WTC11 (cell line): ENCODE measurements around the gene GJB1. TPM values are rescaled to one million over a fixed set of nuclear protein-coding genes. Genes with fewer than 3 reads are reported as not detected.
A peak's percentile ranks its signal among the peaks of the same experiment; 100 is the strongest.

Experiments
- ATAC-seq: fragments of 200-7000 bp; cut with Tn5 transposase; 2 replicates; pipeline ENCODE4 v1.10.0; 2021; ENCODE audit warnings: mild to moderate bottlenecking, moderate library complexity
- CTCF ChIA-PET: fragments of 300-600 bp; sonication (Branson Sonifier 250); formaldehyde crosslinking; loops from one replicate; lab custom pipeline; 2021; ENCODE audit warnings: antibody characterized with exemption; lab: Charles Lee
- POLR2A ChIA-PET: fragments of 350-600 bp; sonication (Branson Sonifier 250); formaldehyde crosslinking; loops from one replicate; lab custom pipeline; 2021; ENCODE audit warnings: antibody characterized with exemption; lab: Charles Lee
- DNase-seq: peaks from one replicate; pipeline ENCODE4 v3.0.0; 2021; ENCODE audit warnings: low spot score
- H3K27ac Mint-ChIP-seq: 2 replicates; pipeline ENCODE4 v1.8.0; 2021; ENCODE audit warnings: mixed read lengths
- H3K27me3 Mint-ChIP-seq: 2 replicates; pipeline ENCODE4 v1.8.0; 2021; ENCODE audit warnings: low read depth, mild to moderate bottlenecking, moderate library complexity, mixed read lengths
- H3K36me3 Mint-ChIP-seq: 2 replicates; pipeline ENCODE4 v1.8.0; 2021; ENCODE audit warnings: mixed read lengths
- H3K4me1 Mint-ChIP-seq: 2 replicates; pipeline ENCODE4 v1.8.0; 2022; ENCODE audit warnings: mixed read lengths
- H3K4me3 Mint-ChIP-seq: 2 replicates; pipeline ENCODE4 v1.8.0; 2021; ENCODE audit warnings: mild to moderate bottlenecking, moderate library complexity, mixed read lengths
- H3K9me3 Mint-ChIP-seq: 2 replicates; pipeline ENCODE4 v1.8.0; 2021; ENCODE audit warnings: mixed read lengths
- AFF4 ChIP-seq: sonication (generic); formaldehyde crosslinking; IDR thresholded peaks from 2 replicates; pipeline ENCODE4 v1.8.1; 2023; ENCODE audit warnings: mild to moderate bottlenecking, missing genetic modification reagents, borderline replicate concordance
- CREM ChIP-seq: sonication (generic); formaldehyde crosslinking; IDR thresholded peaks from 2 replicates; pipeline ENCODE4 v1.8.1; 2022; ENCODE audit warnings: mild to moderate bottlenecking, missing genetic modification reagents, moderate library complexity
- ESRRA ChIP-seq: sonication (generic); formaldehyde crosslinking; IDR thresholded peaks from 2 replicates; pipeline ENCODE4 v1.8.1; 2022; ENCODE audit warnings: mild to moderate bottlenecking, missing genetic modification reagents, borderline replicate concordance
- FOXP4 ChIP-seq: sonication (generic); formaldehyde crosslinking; IDR thresholded peaks from 2 replicates; pipeline ENCODE4 v1.8.0; 2022; ENCODE audit warnings: mild to moderate bottlenecking, missing genetic modification reagents
- GTF2I ChIP-seq: fragments of 250-450 bp; sonication (Bioruptor Pico); conservative IDR thresholded peaks from 2 replicates; pipeline ENCODE4 v1.4.0; 2021; ENCODE audit warnings: mild to moderate bottlenecking
- KAT7 ChIP-seq: sonication (generic); formaldehyde crosslinking; IDR thresholded peaks from 2 replicates; pipeline ENCODE4 v1.8.1; 2023; ENCODE audit warnings: missing genetic modification reagents, mild to moderate bottlenecking, borderline replicate concordance
- MAX ChIP-seq: sonication (generic); formaldehyde crosslinking; IDR thresholded peaks from 2 replicates; pipeline ENCODE4 v1.8.0; 2022; ENCODE audit warnings: mild to moderate bottlenecking, missing genetic modification reagents
- MLX ChIP-seq: sonication (generic); formaldehyde crosslinking; IDR thresholded peaks from 2 replicates; pipeline ENCODE4 v1.8.1; 2023; ENCODE audit warnings: mild to moderate bottlenecking, missing genetic modification reagents, moderate library complexity
- MYBL2 ChIP-seq: sonication (generic); formaldehyde crosslinking; IDR thresholded peaks from 2 replicates; pipeline ENCODE4 v1.8.1; 2023; ENCODE audit warnings: mild to moderate bottlenecking, moderate library complexity, missing genetic modification reagents
- NR1H2 ChIP-seq: sonication (generic); formaldehyde crosslinking; IDR thresholded peaks from 2 replicates; pipeline ENCODE4 v1.9.0; 2021; ENCODE audit warnings: mild to moderate bottlenecking, moderate library complexity, missing genetic modification reagents
- OVOL2 ChIP-seq: fragments of 250-450 bp; sonication (Bioruptor Pico); IDR thresholded peaks from 2 replicates; pipeline ENCODE4 v1.9.0; 2021; ENCODE audit warnings: mild to moderate bottlenecking, borderline replicate concordance
- SP1 ChIP-seq: sonication (generic); formaldehyde crosslinking; conservative IDR thresholded peaks from 2 replicates; pipeline ENCODE4 v1.8.1; 2022; ENCODE audit warnings: missing genetic modification reagents
- TEAD1 ChIP-seq: sonication (generic); formaldehyde crosslinking; IDR thresholded peaks from 2 replicates; pipeline ENCODE4 v1.8.0; 2022; ENCODE audit warnings: mild to moderate bottlenecking, missing genetic modification reagents
- TP53 ChIP-seq: sonication (generic); formaldehyde crosslinking; IDR thresholded peaks from 2 replicates; pipeline ENCODE4 v1.8.1; 2023; ENCODE audit warnings: mild to moderate bottlenecking, missing genetic modification reagents
- ZNF121 ChIP-seq: sonication (generic); formaldehyde crosslinking; IDR thresholded peaks from 2 replicates; pipeline ENCODE4 v1.8.0; 2023; ENCODE audit warnings: missing genetic modification reagents
- ZNF512 ChIP-seq: sonication (generic); formaldehyde crosslinking; IDR thresholded peaks from 2 replicates; pipeline ENCODE4 v1.8.1; 2022; ENCODE audit warnings: missing genetic modification reagents, borderline replicate concordance
- ZNF532 ChIP-seq: fragments of 250-450 bp; sonication (Bioruptor Pico); IDR thresholded peaks from 2 replicates; pipeline ENCODE4 v1.9.0; 2021; ENCODE audit warnings: mild to moderate bottlenecking, borderline replicate concordance
- ZNF671 ChIP-seq: fragments of 250-450 bp; sonication (Bioruptor Pico); IDR thresholded peaks from 2 replicates; pipeline ENCODE4 v1.8.0; 2021; ENCODE audit warnings: mild to moderate bottlenecking
- total RNA-seq: library from RNA; stranded (reverse); gene quantifications from 3 replicates; pipeline ENCODE4 v1.2.3, GENCODE V29; 2021

The GJB1 gene
- total RNA-seq, 1 experiment from 2014 or later = 0.17 TPM

- H3K27ac Mint-ChIP-seq = peak overlapping the region; percentile 74
- peaks cover 4% of the 10 kb centered on the region for H3K36me3 Mint-ChIP-seq
- DNase-seq = no peak
- no peak for TF ChIP-seq TP53
- no peak for TF ChIP-seq KAT7 (CRISPR knock-in tag)
- TF ChIP-seq ZNF532 (CRISPR knock-in tag) = no peak
- no peak for TF ChIP-seq ZNF121 (CRISPR knock-in tag)
- TF ChIP-seq GTF2I (CRISPR knock-in tag) = no peak
- TF ChIP-seq CREM (CRISPR knock-in tag) = no peak
- TF ChIP-seq MAX (CRISPR knock-in tag) = no peak
- no peak for TF ChIP-seq ESRRA
- TF ChIP-seq ZNF671 (CRISPR knock-in tag) = no peak
- no peak for TF ChIP-seq SP1 (CRISPR knock-in tag)
- no peak for TF ChIP-seq AFF4 (CRISPR knock-in tag)
- TF ChIP-seq MYBL2 (CRISPR knock-in tag) = no peak
- no peak for TF ChIP-seq TEAD1 (CRISPR knock-in tag)
- no peak for TF ChIP-seq NR1H2 (CRISPR knock-in tag)
- TF ChIP-seq MLX = no peak
- no peak for TF ChIP-seq ZNF512 (CRISPR knock-in tag)
- TF ChIP-seq OVOL2 = no peak
- no peak for TF ChIP-seq FOXP4 (CRISPR knock-in tag)
- POLR2A ChIA-PET = no interaction called here
- H3K27me3 Mint-ChIP-seq = no peaks in the 10 kb centered on the region
- H3K4me1 Mint-ChIP-seq = peaks cover 19% of the 10 kb centered on the region
- no peak for ATAC-seq
- no peaks in the 10 kb centered on the region for H3K9me3 Mint-ChIP-seq
- CTCF ChIA-PET = interaction anchor here (0.6 kb wide), 1 partner anchor 257 kb away, joined by 4 read pairs; no protein-coding TSS in a partner anchor
- peak overlapping the region; percentile 90 for H3K4me3 Mint-ChIP-seq
These were observed 33.0 kb downstream of the GJB1 start for GRCh38 chrX:71256051-71256450.
